PC-3 (cell line): ENCODE results near the gene PDK4. TPM values are rescaled to one million over a fixed set of nuclear protein-coding genes. Genes with fewer than 3 reads are reported as not detected.

Source experiments
- ATAC-seq: fragments of 200-7000 bp; cut with Tn5 transposase; 2 replicates; pipeline ENCODE4 v1.9.1; 2020; ENCODE audit warnings: mild to moderate bottlenecking, moderate library complexity
- BruUV-seq: library from RNA; stranded (reverse); fragments of 400-500 nt; replicated peaks from 2 replicates; lab custom pipeline; 2021; lab: Mats Ljungman, UMichigan
- CTCF ChIA-PET: fragments of 300-600 bp; sonication (Branson Sonifier 250); formaldehyde crosslinking; loops from one replicate; lab custom pipeline; 2022; ENCODE audit warnings: antibody characterized with exemption; lab: Charles Lee
- POLR2A ChIA-PET: fragments of 300-600 bp; sonication (Branson Sonifier 250); formaldehyde crosslinking; loops from one replicate; lab custom pipeline; 2022; ENCODE audit warnings: antibody characterized with exemption; ENCODE audit not compliant: unreplicated experiment; lab: Charles Lee
- DNase-seq: peaks from one replicate; pipeline ENCODE4 v3.0.0-alpha.2; 2015
- H2AFZ ChIP-seq: fragments of 300-600 bp; sonication (generic); 2 replicates; pipeline ENCODE4 v1.6.0; 2016; ENCODE audit warnings: antibody characterized with exemption, low read length
- H3F3A ChIP-seq: fragments of 300-600 bp; sonication (generic); one replicate; pipeline ENCODE4 v1.6.0; 2017; ENCODE audit warnings: antibody characterized with exemption, low read length, control low read depth, mild to moderate bottlenecking; ENCODE audit not compliant: unreplicated experiment
- H3K27ac ChIP-seq: fragments of 300-600 bp; sonication (generic); 2 replicates; pipeline ENCODE4 v1.5.1; 2016; ENCODE audit warnings: mild to moderate bottlenecking, low read length
- H3K27me3 ChIP-seq: fragments of 300-600 bp; sonication (generic); 2 replicates; pipeline ENCODE4 v1.6.1; 2016; ENCODE audit warnings: low read length, mixed read lengths
- H3K36me3 ChIP-seq: fragments of 300-600 bp; sonication (generic); 2 replicates; pipeline ENCODE4 v1.6.1; 2016; ENCODE audit warnings: low read depth, mixed run types, low read length, mixed read lengths
- H3K4me1 ChIP-seq: fragments of 300-600 bp; sonication (generic); 2 replicates; pipeline ENCODE4 v1.5.1; 2016; ENCODE audit warnings: low read length; ENCODE audit not compliant: insufficient read depth
- H3K4me2 ChIP-seq: fragments of 300-600 bp; sonication (generic); 2 replicates; pipeline ENCODE4 v1.6.0; 2016; ENCODE audit warnings: low read length
- H3K4me3 ChIP-seq: fragments of 300-600 bp; sonication (generic); 2 replicates; pipeline ENCODE4 v1.5.1; 2016; ENCODE audit warnings: mild to moderate bottlenecking, low read length, mixed read lengths
- H3K79me2 ChIP-seq: fragments of 300-600 bp; sonication (generic); 2 replicates; pipeline ENCODE4 v1.6.1; 2017; ENCODE audit warnings: low read length, mixed read lengths
- H3K9ac ChIP-seq: fragments of 300-600 bp; sonication (generic); 2 replicates; pipeline ENCODE4 v1.6.0; 2016; ENCODE audit warnings: mild to moderate bottlenecking, low read length
- H3K9me2 ChIP-seq: fragments of 300-600 bp; sonication (generic); replicated peaks from 2 replicates; pipeline ENCODE4 v1.6.1; 2016; ENCODE audit warnings: mixed run types, low read length, mixed read lengths
- H3K9me3 ChIP-seq: fragments of 300-600 bp; sonication (generic); 2 replicates; pipeline ENCODE4 v1.6.1; 2016; ENCODE audit warnings: low read length, mixed read lengths
- H4K20me1 ChIP-seq: fragments of 300-600 bp; sonication (generic); 2 replicates; pipeline ENCODE4 v1.6.1; 2016; ENCODE audit warnings: low read length, mixed read lengths
- CTCF ChIP-seq: fragments of 300-600 bp; sonication (generic); conservative IDR thresholded peaks from 2 replicates; pipeline ENCODE4 v1.5.1; 2017; ENCODE audit warnings: antibody characterized with exemption, low read depth, mild to moderate bottlenecking, low read length
- EZH2 ChIP-seq: fragments of 300-600 bp; sonication (generic); IDR thresholded peaks from one replicate; pipeline ENCODE4 v1.6.1; 2017; ENCODE audit warnings: antibody characterized with exemption, mild to moderate bottlenecking, low read length; ENCODE audit not compliant: unreplicated experiment
- EZH2phosphoT487 ChIP-seq: fragments of 300-600 bp; sonication (generic); IDR thresholded peaks from 2 replicates; pipeline ENCODE4 v1.6.1; 2018; ENCODE audit warnings: mild to moderate bottlenecking, antibody characterized with exemption, low read length, borderline replicate concordance
- intact Hi-C: fragments of 100-400 bp; cut with micrococcal nuclease; formaldehyde crosslinking; loops from 2 replicates; pipeline ENCODE4 v1.9.0; 2023
- total RNA-seq: library from RNA; depleted of rRNA; stranded (reverse); fragments of >200 nt; gene quantifications from 2 replicates; pipeline ENCODE4 v1.2.3, GENCODE V29; 2014

The PDK4 gene
- total RNA-seq, 1 experiment from 2014 or later = 3.2 TPM

GRCh38 chr7:95545673-95546072 is 50.6 kb downstream of the PDK4 start:
- peak overlapping the region; percentile 83 for H2AFZ ChIP-seq
- DNase-seq = no peak

GRCh38 chr7:95545007-95545615 is 51.2 kb downstream of the PDK4 start:
- ATAC-seq (peak; percentile 80), DNase-seq (peak; percentile 71)
- H2AFZ ChIP-seq = peak overlapping the region; percentile 83
- H3K27ac ChIP-seq = no peak overlapping the region
- no TSS peak for BruUV-seq
- POLR2A ChIA-PET = interaction anchor here (0.6 to 0.9 kb wide), 3 partner anchors 10 to 79 kb away, joined by 3 to 4 read pairs (median 3); no protein-coding TSS in a partner anchor
- no peaks in the 10 kb centered on the region for H3K9me2 ChIP-seq
- H3K36me3 ChIP-seq = no peaks in the 10 kb centered on the region
- no peaks in the 10 kb centered on the region for H3K79me2 ChIP-seq
- CTCF ChIA-PET = interaction anchor here (0.5 to 2.2 kb wide), 13 partner anchors 11 to 924 kb away, joined by 3 to 52 read pairs (median 4); no protein-coding TSS in a partner anchor
- intact Hi-C loops = loop anchor here (1.0 kb wide), 3 partner anchors 18 to 139 kb away; no protein-coding TSS in a partner anchor
- no peaks in the 10 kb centered on the region for H4K20me1 ChIP-seq
- H3K4me3 ChIP-seq = peak overlapping the region; percentile 64
- peak overlapping the region; percentile 86 for H3K4me2 ChIP-seq
- H3K4me1 ChIP-seq = peaks cover 27% of the 10 kb centered on the region
- peaks cover 17% of the 10 kb centered on the region for H3K27me3 ChIP-seq
- H3K9ac ChIP-seq = peak overlapping the region; percentile 10; the same call in 1 of the 2 replicates
- no peaks in the 10 kb centered on the region for H3K9me3 ChIP-seq
- peaks cover 3% of the 10 kb centered on the region for H3F3A ChIP-seq
- TF ChIP-seq EZH2phosphoT487 (no peak), EZH2 (no peak), CTCF (peak; percentile 90)

More at GRCh38 chr7:95545673-95546072, 50.6 kb downstream of the PDK4 start:
- Histone ChIP-seq H3K4me2 (peak overlapping the region; percentile 86), H4K20me1 (no peaks in the 10 kb centered on the region), H3F3A (peaks cover 3% of the 10 kb centered on the region), H3K4me3 (peak overlapping the region; percentile 64), H3K9ac (peak overlapping the region; percentile 10; the same call in 1 of the 2 replicates), H3K79me2 (no peaks in the 10 kb centered on the region), H3K36me3 (no peaks in the 10 kb centered on the region), H3K9me2 (no peaks in the 10 kb centered on the region), H3K27me3 (peaks cover 11% of the 10 kb centered on the region), H3K27ac (no peak overlapping the region), H3K4me1 (peaks cover 33% of the 10 kb centered on the region), H3K9me3 (no peaks in the 10 kb centered on the region)
- CTCF ChIA-PET = interaction anchor here (1.0 to 2.2 kb wide), 6 partner anchors 16 to 141 kb away, joined by 4 to 52 read pairs (median 14); no protein-coding TSS in a partner anchor
- ATAC-seq = no peak
- intact Hi-C loops = loop anchor here (1.0 kb wide), 3 partner anchors 18 to 139 kb away; no protein-coding TSS in a partner anchor
- POLR2A ChIA-PET = interaction anchor here (0.6 kb wide), 1 partner anchor 79 kb away, joined by 3 read pairs; no protein-coding TSS in a partner anchor
- BruUV-seq = no TSS peak
- TF ChIP-seq CTCF (no peak), EZH2phosphoT487 (no peak), EZH2 (no peak)
